Measurements from ENCODE around the gene SRGN.
"Not testable (repeated sequence)": the region's sequence is repeated elsewhere in the genome, so short reads cannot be mapped to it uniquely, and the experiment has no call there.

Gene SRGN, protein sequence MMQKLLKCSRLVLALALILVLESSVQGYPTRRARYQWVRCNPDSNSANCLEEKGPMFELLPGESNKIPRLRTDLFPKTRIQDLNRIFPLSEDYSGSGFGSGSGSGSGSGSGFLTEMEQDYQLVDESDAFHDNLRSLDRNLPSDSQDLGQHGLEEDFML

DNA sequence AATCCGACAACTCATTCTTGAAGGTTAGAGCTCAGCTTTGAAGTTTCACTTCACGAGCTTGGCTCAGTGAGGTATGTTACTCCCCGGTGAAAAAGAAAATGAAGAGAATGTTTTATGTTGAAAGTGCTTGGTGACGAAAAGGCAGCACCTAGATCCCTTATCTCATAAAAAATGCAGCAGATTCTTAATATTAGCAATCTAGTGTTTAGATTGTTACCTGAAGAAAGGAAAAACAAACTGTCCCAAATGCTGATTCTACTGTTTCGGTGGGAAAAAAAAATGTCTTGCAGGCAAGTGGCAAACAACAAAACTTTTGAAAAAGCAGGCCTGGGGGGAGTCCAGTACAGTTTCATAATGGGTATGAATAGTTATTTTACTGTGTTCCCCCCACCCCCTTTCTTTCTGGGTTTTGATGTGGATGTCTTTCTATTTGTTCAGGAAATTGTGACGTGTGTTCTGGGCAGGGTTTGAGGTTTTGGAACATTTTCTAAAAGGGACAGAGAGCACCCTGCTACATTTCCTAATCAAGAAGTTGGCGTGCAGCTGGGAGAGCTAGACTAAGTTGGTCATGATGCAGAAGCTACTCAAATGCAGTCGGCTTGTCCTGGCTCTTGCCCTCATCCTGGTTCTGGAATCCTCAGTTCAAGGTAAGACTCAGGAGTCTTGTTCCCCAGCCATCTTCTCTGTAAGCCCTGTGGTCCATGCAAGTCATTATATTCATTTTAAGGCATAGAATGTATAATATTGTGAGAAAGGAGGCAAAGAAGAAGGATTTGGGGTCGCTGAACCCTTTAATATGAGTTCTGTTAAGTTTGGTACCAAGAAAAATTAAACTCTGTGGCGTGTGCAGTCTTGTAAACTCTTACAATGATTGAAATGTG is at the start of gene SRGN:
Gene SRGN (plus strand): TSS at position 514 of the 881 bp plus-strand sequence. CDS start 55 bp downstream, at position 569.
- DNase-seq (ENCODE audit: low spot score) = peak; percentile 61

DNA sequence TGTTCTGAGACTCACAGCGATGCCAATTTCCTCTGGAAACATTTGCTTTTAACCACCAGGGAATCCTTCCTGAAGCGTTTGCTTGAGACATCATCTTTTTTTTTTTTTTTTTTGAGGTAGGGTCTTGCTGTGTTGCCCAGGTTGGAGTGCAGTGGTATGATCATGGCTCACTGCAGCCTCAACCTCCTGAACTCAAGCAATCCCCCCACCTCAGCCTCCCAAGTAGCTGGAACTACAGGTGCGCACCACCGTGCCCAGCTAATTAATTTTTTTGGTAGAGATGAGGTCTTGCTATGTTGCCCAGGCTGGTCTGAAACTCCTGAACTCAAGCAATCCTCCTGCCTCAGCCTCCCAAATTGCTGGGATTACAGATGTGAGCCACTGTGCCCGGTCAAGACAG is 47.0 kb upstream of the SRGN start:
- DNase-seq (ENCODE audit: low spot score) = not testable (repeated sequence)

GRCh38 chr10:69042417-69042816 is 45.5 kb upstream of the SRGN start:
- DNase-seq (ENCODE audit: low spot score) = no peak

DNA sequence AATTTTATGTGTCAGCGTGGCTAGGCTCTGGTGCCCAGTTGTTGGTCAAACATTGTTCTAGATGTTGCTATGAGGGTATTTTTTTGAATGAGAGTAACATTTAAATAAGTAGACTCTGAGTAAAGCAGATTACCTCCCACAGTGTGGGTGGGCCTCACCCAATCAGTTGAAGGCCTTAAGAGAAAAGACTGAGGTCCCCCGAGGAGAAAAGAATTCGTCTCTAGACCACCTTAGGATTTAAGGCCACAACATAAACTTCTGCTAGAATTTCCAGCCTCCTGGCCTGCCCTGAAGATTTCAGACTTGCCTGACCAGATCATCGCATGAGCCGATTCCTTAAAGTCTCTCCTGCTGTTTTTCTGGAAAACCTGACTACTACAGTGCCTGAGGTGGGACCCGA is 45.1 kb upstream of the SRGN start:
- DNase-seq (ENCODE audit: low spot score) = no peak

- no peak for DNase-seq (ENCODE audit: low spot score)
Observed at GRCh38 chr10:69043931-69044531, 43.9 kb upstream of the SRGN start.

GRCh38 chr10:69044546-69044945 is 43.4 kb upstream of the SRGN start:
- DNase-seq (ENCODE audit: low spot score) = no peak

GRCh38 chr10:69045441-69046300 is 42.2 kb upstream of the SRGN start:
- no peak for DNase-seq (ENCODE audit: low spot score)

- DNase-seq (ENCODE audit: low spot score) = no peak
Observed at GRCh38 chr10:69047111-69047832, 40.6 kb upstream of the SRGN start.

GRCh38 chr10:69048103-69048502 is 39.8 kb upstream of the SRGN start:
- no peak for DNase-seq (ENCODE audit: low spot score)

DNA sequence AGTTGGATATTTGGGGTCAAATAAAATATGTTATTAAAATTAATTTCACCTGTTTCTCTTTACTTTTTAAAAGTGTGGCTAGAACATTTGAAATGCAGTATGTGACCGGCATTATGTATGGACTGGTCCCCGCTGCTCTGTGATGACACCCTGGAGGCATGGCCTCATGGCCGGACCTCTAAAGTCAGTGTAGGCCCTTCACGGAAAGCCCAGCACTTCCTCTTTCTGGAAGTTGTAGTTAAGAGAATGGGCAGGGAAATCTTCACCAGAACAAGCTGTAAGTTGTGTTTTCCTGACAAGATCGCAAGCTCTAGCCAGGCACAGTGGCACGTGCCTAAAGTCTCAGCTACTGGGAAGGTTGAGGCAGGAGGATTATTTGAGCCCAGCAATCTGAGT is 38.3 kb upstream of the SRGN start:
- DNase-seq (ENCODE audit: low spot score) = no peak

- DNase-seq (ENCODE audit: low spot score) = no peak
Observed at GRCh38 chr10:69051303-69051702, 36.6 kb upstream of the SRGN start.

- no peak for DNase-seq (ENCODE audit: low spot score)
Observed at GRCh38 chr10:69051710-69052487, 36.0 kb upstream of the SRGN start.

GRCh38 chr10:69052736-69053135 is 35.2 kb upstream of the SRGN start:
- no peak for DNase-seq (ENCODE audit: low spot score)

- no peak for DNase-seq (ENCODE audit: low spot score)
Observed at GRCh38 chr10:69055241-69055640, 32.7 kb upstream of the SRGN start.

DNA sequence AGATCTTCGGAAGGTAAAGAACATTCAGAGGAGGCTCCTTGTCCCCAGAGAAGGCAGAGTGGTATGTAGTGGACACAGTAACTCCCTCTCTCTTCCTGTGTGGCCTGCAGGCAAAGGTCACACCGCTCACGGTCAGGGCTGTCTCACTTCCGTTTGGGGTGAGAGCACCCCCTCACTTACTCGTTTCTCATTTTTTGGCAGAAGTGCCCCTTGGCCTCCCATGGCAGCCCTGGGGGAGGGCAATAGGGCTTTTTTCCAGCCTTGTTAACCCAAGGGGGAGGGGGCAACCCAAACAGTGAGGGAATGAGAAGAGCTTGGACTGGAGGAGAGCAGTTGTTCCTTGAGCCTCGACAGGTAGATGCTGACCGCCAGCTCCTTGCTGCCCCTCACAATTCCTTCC is 31.8 kb upstream of the SRGN start:
- DNase-seq (ENCODE audit: low spot score) = no peak

GRCh38 chr10:69056536-69057260 is 31.2 kb upstream of the SRGN start:
- no peak for DNase-seq (ENCODE audit: low spot score)

- no peak for DNase-seq (ENCODE audit: low spot score)
Observed at GRCh38 chr10:69057261-69057950, 30.5 kb upstream of the SRGN start.

DNA sequence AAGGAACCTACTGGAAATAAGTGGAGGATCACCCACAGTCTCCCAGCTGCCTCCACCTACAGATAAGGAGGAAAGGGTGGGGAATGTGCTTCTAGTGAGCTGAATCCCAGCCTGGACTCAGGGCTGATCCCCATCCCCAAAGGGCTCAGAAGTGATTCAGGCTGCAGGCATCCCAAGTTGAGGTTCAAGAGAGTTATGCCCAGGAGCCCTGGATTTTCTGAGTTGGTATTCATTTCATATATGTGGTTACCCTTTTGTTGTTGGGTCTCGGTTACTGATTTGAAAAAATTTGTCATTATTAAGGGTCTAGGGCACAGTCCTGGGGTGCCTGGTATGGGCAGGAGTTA is 30.0 kb upstream of the SRGN start:
- no peak for DNase-seq (ENCODE audit: low spot score)

DNA sequence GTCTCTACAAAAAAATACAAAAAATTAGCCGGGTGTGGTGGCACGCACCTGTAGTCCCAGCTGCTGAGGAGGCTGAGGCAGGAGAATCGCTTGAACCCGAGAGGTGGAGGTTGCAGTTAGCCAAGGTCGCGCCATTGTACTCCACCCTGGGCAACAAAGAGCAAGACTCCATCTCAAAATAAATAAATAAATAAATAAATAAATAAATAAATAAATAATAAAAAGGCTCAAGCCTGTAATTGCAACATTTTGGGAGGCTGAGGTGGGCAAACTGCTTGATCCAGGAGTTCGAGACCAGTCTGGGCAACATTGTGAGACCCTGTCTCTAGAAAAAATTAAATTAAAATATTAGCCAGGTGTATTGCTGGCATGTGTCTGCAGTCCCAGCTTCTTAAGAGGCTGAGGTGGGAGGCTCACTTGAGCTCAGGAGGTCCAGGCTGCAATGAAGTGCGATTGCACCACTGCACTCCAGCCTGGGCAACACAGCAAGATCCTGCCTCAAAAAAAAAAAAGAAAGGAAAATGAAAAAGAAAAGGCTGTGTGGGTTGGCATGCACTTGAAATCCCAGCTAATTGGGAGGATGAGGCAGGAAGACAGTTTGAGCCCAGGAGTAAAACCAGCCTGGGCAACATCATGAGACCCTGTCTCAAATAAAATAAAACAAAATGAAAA is 27.6 kb upstream of the SRGN start:
- no peak for DNase-seq (ENCODE audit: low spot score)

Measured in hematopoietic multipotent progenitor cell treated with erythropoietin and hydrocortisone succinate and interleukin-3 and kit ligand, for 17 days (in vitro differentiated cells).